Stomach (tissue), 4 donors: ENCODE results near the gene ERMP1.

Experiments used
- CTCF ChIP-seq, 7 experiments: fragments of 450-650 bp in 4 of 7; fragments of 200-600 bp in 3 of 7; sonication (generic) in 3 of 7; IDR thresholded peaks; one replicate each; pipeline ENCODE4 v1.5.1; 2016 to 2019; ENCODE audit warnings: antibody characterized with exemption in 7 of 7, control low read depth in 2 of 7, mild to moderate bottlenecking in 1 of 7
- EP300 ChIP-seq: sonication (generic); formaldehyde crosslinking; IDR thresholded peaks from one replicate; pipeline ENCODE4 v1.6.1; 2017; ENCODE audit warnings: antibody characterized with exemption
- POLR2A ChIP-seq, 4 donors: fragments of 450-650 bp; IDR thresholded peaks; one replicate each; pipeline ENCODE4 v1.6.1; 2016; ENCODE audit warnings: antibody characterized with exemption in 4 of 4, control low read depth in 2 of 4, mild to moderate bottlenecking in 1 of 4, moderate library complexity in 1 of 4
- POLR2AphosphoS5 ChIP-seq, 3 donors: sonication (generic); formaldehyde crosslinking; IDR thresholded peaks; one replicate each; pipeline ENCODE4 v1.6.1; 2016; ENCODE audit warnings: antibody characterized with exemption in 3 of 3

DNA sequence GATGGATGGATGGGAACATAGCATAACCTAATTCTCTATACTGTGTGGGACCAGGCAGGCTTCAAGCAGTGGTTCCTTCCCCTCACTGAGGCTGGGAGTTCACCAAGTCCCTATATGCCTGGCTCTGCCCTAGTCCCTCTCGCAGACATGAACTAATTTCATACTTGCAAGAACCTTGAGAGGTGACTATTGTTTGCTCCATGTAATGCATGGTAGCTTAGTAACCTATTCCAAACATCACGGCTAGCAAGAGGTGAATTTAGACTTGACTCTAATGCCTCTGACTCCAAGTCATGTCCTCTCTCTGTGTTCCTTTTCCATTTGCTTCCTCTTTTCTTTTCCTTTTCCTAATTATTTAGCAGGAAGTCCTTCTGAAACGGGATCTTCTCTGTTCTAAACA lies 25.9 kb upstream of the ERMP1 start:
- no peak for TF ChIP-seq CTCF (IDR thresholded peaks at IDR 0.05)
- TF ChIP-seq POLR2A (IDR thresholded peaks at IDR 0.05), result no peak
- no peak for TF ChIP-seq POLR2AphosphoS5 (IDR thresholded peaks at IDR 0.05)
- no peak for TF ChIP-seq EP300
